K562 (cell line): ENCODE measurements around the gene HRG. TPM values are rescaled to one million over a fixed set of nuclear protein-coding genes. Genes with fewer than 3 reads are reported as not detected.

Experiments
- ATAC-seq: fragments of 200-7000 bp; cut with Tn5 transposase; 3 replicates; pipeline ENCODE4 v1.9.1; 2020; ENCODE audit warnings: moderate library complexity
- BruUV-seq: library from RNA; stranded (reverse); fragments of 400-500 nt; replicated peaks from 2 replicates; lab custom pipeline; 2021; lab: Mats Ljungman, UMichigan
- CTCF ChIA-PET: fragments of 300-600 bp; formaldehyde crosslinking; extraction: SDS; loops from one replicate; lab custom pipeline; 2021; ENCODE audit warnings: low intra/inter-chr PET ratio; lab: Yijun Ruan, JAX
- POLR2A ChIA-PET: fragments of 300-600, 350-650 bp; sonication (Branson Sonifier 250); formaldehyde crosslinking; extraction: SDS; loops from one replicate; lab custom pipeline; 2021; ENCODE audit warnings: antibody characterized with exemption, inconsistent platforms; lab: Yijun Ruan, JAX
- DNase-seq, 4 experiments: peaks; one replicate each; pipeline versions ENCODE4 v3.0.0 to v3.0.0-alpha.2; 2011 to 2018; ENCODE audit warnings: low spot score in 3 of 4, mixed read lengths in 3 of 4; ENCODE audit errors: extremely low read depth in 1 of 4
- FAIRE-seq: peaks from 2 replicates; lab custom pipeline; 2011; peaks lifted over from hg19 to GRCh38; lab: Jason Lieb, UNC
- H2AFZ ChIP-seq: 2 replicates; pipeline ENCODE4 v1.6.0; 2011; ENCODE audit warnings: low read depth, low read length, control low read depth, inconsistent platforms
- H3K27ac ChIP-seq: fragments of 200-600 bp; 3 replicates; pipeline ENCODE4 v1.8.0; 2011; ENCODE audit warnings: low read depth, mild to moderate bottlenecking, control low read depth, inconsistent platforms, low read length, moderate library complexity, mixed read lengths; ENCODE audit errors: extremely low read depth
- H3K27me3 ChIP-seq, 2 experiments: fragments of 300-600 bp in 1 of 2; 2 replicates in 1 of 2; 3 replicates in 1 of 2; pipeline versions ENCODE4 v1.6.0 to v1.8.0; 2011; ENCODE audit warnings: inconsistent platforms in 2 of 2, low read length in 2 of 2, mild to moderate bottlenecking in 1 of 2, mixed read lengths in 1 of 2, moderate library complexity in 1 of 2; ENCODE audit not compliant: control insufficient read depth in 2 of 2, insufficient read depth in 2 of 2
- H3K36me3 ChIP-seq: fragments of 300-600 bp; 3 replicates; pipeline ENCODE4 v1.8.0; 2011; ENCODE audit warnings: mild to moderate bottlenecking, low read length, inconsistent platforms; ENCODE audit not compliant: control insufficient read depth, insufficient read depth
- H3K4me1 ChIP-seq, 2 experiments: fragments of 200-600 bp in 1 of 2; replicated peaks in 1 of 2; 2 replicates in 1 of 2; 3 replicates in 1 of 2; pipeline versions ENCODE4 v1.5.1 to v1.8.0; 2011; ENCODE audit warnings: inconsistent platforms in 2 of 2, low read length in 2 of 2, mild to moderate bottlenecking in 1 of 2, mixed read lengths in 1 of 2, moderate library complexity in 1 of 2; ENCODE audit not compliant: control insufficient read depth in 2 of 2, insufficient read depth in 2 of 2
- H3K4me2 ChIP-seq: 2 replicates; pipeline ENCODE4 v1.6.1; 2011; ENCODE audit warnings: low read length, control low read depth, inconsistent platforms, mixed read lengths; ENCODE audit not compliant: insufficient read depth
- H3K4me3 ChIP-seq: fragments of 200-600 bp; sonication (generic), shearing (Covaris generic); 2 replicates; pipeline ENCODE4 v1.5.1; 2016; ENCODE audit warnings: control low read depth, inconsistent platforms
- H3K79me2 ChIP-seq: fragments of 200-600 bp; 3 replicates; pipeline ENCODE4 v1.8.0; 2011; ENCODE audit warnings: low read length, inconsistent platforms; ENCODE audit not compliant: control insufficient read depth, insufficient read depth
- H3K9ac ChIP-seq, 2 experiments: 2 replicates each; pipeline versions ENCODE4 v1.6.0 to v1.6.1; 2011; ENCODE audit warnings: low read depth in 2 of 2, low read length in 2 of 2, control low read depth in 1 of 2, inconsistent platforms in 1 of 2, mild to moderate bottlenecking in 1 of 2, mixed read lengths in 1 of 2; ENCODE audit not compliant: insufficient read depth in 1 of 2
- H3K9me1 ChIP-seq: one replicate; pipeline ENCODE4 v1.6.0; 2011; ENCODE audit warnings: inconsistent platforms, mild to moderate bottlenecking, low read length, moderate library complexity; ENCODE audit not compliant: control insufficient read depth, insufficient read depth
- H3K9me3 ChIP-seq: replicated peaks from 2 replicates; pipeline ENCODE4 v1.5.1; 2011; ENCODE audit warnings: low read depth, low read length, inconsistent platforms; ENCODE audit not compliant: control insufficient read depth, insufficient read depth
- H4K20me1 ChIP-seq: replicated peaks from 2 replicates; pipeline ENCODE4 v1.6.1; 2011; ENCODE audit warnings: low read length, inconsistent platforms, mixed read lengths; ENCODE audit not compliant: control insufficient read depth, insufficient read depth
- ASH1L ChIP-seq: fragments of 450-650 bp; IDR thresholded peaks from 2 replicates; pipeline ENCODE4 v1.6.1; 2018; ENCODE audit warnings: borderline replicate concordance, mild to moderate bottlenecking, low read depth; ENCODE audit not compliant: partially characterized antibody
- EP400 ChIP-seq: fragments of 450-650 bp; IDR thresholded peaks from 2 replicates; pipeline ENCODE4 v1.6.1; 2017; ENCODE audit warnings: antibody characterized with exemption, mild to moderate bottlenecking, moderate library complexity
- NCOA6 ChIP-seq: fragments of 450-650 bp; IDR thresholded peaks from 2 replicates; pipeline ENCODE4 v1.6.1; 2017; ENCODE audit warnings: mild to moderate bottlenecking
- SNRNP70 ChIP-seq: fragments of 200-400 bp; formaldehyde crosslinking; optimal IDR thresholded peaks from 2 replicates; pipeline ENCODE3; 2017; ENCODE audit warnings: low read depth, low read length
- ZNF12 ChIP-seq: sonication (generic); formaldehyde crosslinking; IDR thresholded peaks from 2 replicates; pipeline ENCODE4 v1.4.0; 2020; ENCODE audit warnings: mild to moderate bottlenecking, missing genetic modification reagents
- ZNF699 ChIP-seq: fragments of 250-450 bp; sonication (Bioruptor Pico); IDR thresholded peaks from 2 replicates; pipeline ENCODE4 v1.8.0; 2021; ENCODE audit warnings: mild to moderate bottlenecking, moderate library complexity; ENCODE audit not compliant: insufficient replicate concordance
- WGBS: fragments of 100-300 bp; shearing (Covaris generic); methylation state at CpG from one replicate; pipeline ENCODE4 v1.1.6; 2016; ENCODE audit warnings: low coverage, mixed read lengths; ENCODE audit not compliant: insufficient coverage; ENCODE audit errors: missing lambda C conversion rate; 5-methylcytosine and 5-hydroxymethylcytosine counted together
- in situ Hi-C: fragments of 300-500 bp; cut with MboI; formaldehyde crosslinking; loops from 4 replicates; pipeline ENCODE4 v1.15.0; 2018; ENCODE audit warnings: inconsistent platforms, mixed read lengths
- intact Hi-C: fragments of 100-400 bp; cut with micrococcal nuclease; formaldehyde crosslinking; loops from 2 replicates; pipeline ENCODE4 v1.14.2; 2022
- polyA plus RNA-seq, 8 experiments: library from polyadenylated mRNA; depleted of rRNA in 4 of 8; stranded (reverse) in 5 of 8; unstranded in 3 of 8; fragments of >200 nt; fragmentation: Nextera tagmentation in 2 of 8; fragmentation: Illumina TruSeq in 1 of 8; extraction: Ambion mirVana in 2 of 8; extraction: Trizol in 1 of 8; gene quantifications; 2 replicates each; pipeline versions ENCODE4 v1.2.1 to v1.2.3, GENCODE V29; 2011 to 2014; ENCODE audit warnings: inconsistent platforms in 1 of 8, missing spikeins in 1 of 8
- total RNA-seq, 7 experiments: library from RNA; depleted of rRNA in 6 of 7; stranded (reverse); fragments of >200 nt in 6 of 7; fragmentation: Illumina TruSeq in 2 of 7; extraction: Trizol in 2 of 7; gene quantifications; 2 replicates each; pipeline versions ENCODE4 v1.2.1 to v1.2.3, GENCODE V29; 2011 to 2021; ENCODE audit warnings: low replicate concordance in 1 of 7
- TF ChIP-seq, protein P1 (sequence below): fragments of 200-400 bp; formaldehyde crosslinking; IDR thresholded peaks from 2 replicates; pipeline ENCODE4 v1.6.1; 2017; ENCODE audit warnings: mild to moderate bottlenecking, low read depth, low read length, moderate library complexity
- TF ChIP-seq, protein P2 (sequence below): fragments of 450-650 bp; IDR thresholded peaks from 2 replicates; pipeline ENCODE4 v1.6.1; 2016

The HRG gene
- total and polyA plus RNA-seq, 9 of the 15 experiments (the other 6 are each of a cell fraction or from before 2014, with no cell fraction given) = not detected

DNA sequence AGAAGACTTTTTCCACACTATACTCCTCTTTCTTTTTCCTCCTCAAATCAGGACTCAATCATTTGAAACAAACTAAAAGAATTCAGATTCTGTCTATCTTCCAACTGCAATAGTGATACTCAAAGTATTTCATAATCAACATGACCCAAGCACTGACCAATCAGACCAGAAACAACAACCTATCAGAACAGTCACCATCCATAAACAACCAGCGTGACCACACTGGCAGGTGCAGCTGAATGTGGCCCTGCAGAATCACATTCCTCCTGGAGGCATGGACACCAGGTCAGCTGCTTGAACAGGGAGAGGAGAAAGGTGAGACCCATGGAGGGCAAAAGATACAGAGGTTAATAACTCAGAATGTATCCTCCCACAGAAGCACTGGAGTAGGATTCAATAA, 13.3 kb downstream of the HRG start:
- Histone ChIP-seq H3K4me1 (no peaks in the 10 kb centered on the region; a peak in 1 of 5 replicates), H3K36me3 (no peaks in the 10 kb centered on the region), H3K9ac (no peak overlapping the region), H3K4me2 (no peak overlapping the region), H3K9me3 (no peaks in the 10 kb centered on the region), H3K27me3 (peaks cover 2 to 40% of the 10 kb centered on the region in 2 experiments), H3K4me3 (no peak overlapping the region), H3K79me2 (no peaks in the 10 kb centered on the region), H2AFZ (no peak overlapping the region), H4K20me1 (no peaks in the 10 kb centered on the region; the same call in 1 of the 2 replicates), H3K27ac (no peak overlapping the region), H3K9me1 (no peaks in the 10 kb centered on the region)
- POLR2A ChIA-PET = interaction anchor here (0.6 kb wide), 1 partner anchor 112 kb away, joined by 3 read pairs; no protein-coding TSS in a partner anchor
- BruUV-seq = no TSS peak
- WGBS = 0% methylated on average over 1 of the region's 1 CpG
- ATAC-seq = no peak
- DNase-seq = no peak
- CTCF ChIA-PET = no interaction called here
- no peak for FAIRE-seq
- in situ Hi-C loops (no loop called here), intact Hi-C loops (no loop called here)
- TF ChIP-seq, protein P1, sequence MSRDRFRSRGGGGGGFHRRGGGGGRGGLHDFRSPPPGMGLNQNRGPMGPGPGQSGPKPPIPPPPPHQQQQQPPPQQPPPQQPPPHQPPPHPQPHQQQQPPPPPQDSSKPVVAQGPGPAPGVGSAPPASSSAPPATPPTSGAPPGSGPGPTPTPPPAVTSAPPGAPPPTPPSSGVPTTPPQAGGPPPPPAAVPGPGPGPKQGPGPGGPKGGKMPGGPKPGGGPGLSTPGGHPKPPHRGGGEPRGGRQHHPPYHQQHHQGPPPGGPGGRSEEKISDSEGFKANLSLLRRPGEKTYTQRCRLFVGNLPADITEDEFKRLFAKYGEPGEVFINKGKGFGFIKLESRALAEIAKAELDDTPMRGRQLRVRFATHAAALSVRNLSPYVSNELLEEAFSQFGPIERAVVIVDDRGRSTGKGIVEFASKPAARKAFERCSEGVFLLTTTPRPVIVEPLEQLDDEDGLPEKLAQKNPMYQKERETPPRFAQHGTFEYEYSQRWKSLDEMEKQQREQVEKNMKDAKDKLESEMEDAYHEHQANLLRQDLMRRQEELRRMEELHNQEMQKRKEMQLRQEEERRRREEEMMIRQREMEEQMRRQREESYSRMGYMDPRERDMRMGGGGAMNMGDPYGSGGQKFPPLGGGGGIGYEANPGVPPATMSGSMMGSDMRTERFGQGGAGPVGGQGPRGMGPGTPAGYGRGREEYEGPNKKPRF = no peak
- TF ChIP-seq ZNF699 (CRISPR knock-in tag) (no peak), ASH1L (no peak), EP400 (no peak), NCOA6 (no peak), SNRNP70 (no peak), ZNF12 (CRISPR knock-in tag) (no peak)
- TF ChIP-seq, protein P2, sequence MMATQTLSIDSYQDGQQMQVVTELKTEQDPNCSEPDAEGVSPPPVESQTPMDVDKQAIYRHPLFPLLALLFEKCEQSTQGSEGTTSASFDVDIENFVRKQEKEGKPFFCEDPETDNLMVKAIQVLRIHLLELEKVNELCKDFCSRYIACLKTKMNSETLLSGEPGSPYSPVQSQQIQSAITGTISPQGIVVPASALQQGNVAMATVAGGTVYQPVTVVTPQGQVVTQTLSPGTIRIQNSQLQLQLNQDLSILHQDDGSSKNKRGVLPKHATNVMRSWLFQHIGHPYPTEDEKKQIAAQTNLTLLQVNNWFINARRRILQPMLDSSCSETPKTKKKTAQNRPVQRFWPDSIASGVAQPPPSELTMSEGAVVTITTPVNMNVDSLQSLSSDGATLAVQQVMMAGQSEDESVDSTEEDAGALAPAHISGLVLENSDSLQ = no peak
